OCI-LY3 (cell line): ENCODE results near the gene NUPR1.

Experiments
- CTCF ChIP-seq: fragments of 200-600, 300-600 bp; sonication (generic); IDR thresholded peaks from 2 replicates; pipeline ENCODE4 v1.5.1; 2014; ENCODE audit warnings: antibody characterized with exemption, low read length, low read depth
- EZH2phosphoT487 ChIP-seq: fragments of 200-600 bp; shearing (Covaris generic); IDR thresholded peaks from 2 replicates; pipeline ENCODE4 v1.6.1; 2018; ENCODE audit warnings: antibody characterized with exemption, mixed run types, low read depth

- TF ChIP-seq CTCF (no peak), EZH2phosphoT487 (no peak)
These were observed 37.2 kb downstream of the NUPR1 start for GRCh38 chr16:28501258-28502232.
